Activated naive CD8-positive, alpha-beta T cell treated with anti-CD3 and anti-CD28 coated beads, Interleukin-2, amount 50 U/mL, for 24 hours (primary cell): ENCODE measurements around the gene SH3RF3.

Experiments
- ATAC-seq: fragments of 150-1000 bp; cut with Tn5 transposase; one replicate; pipeline ENCODE4 v1.10.0; 2021
- DNase-seq: peaks from one replicate; pipeline ENCODE4 v3.0.0; 2021
- H3K27ac Mint-ChIP-seq: one replicate; pipeline ENCODE4 v1.8.0; 2021; ENCODE audit warnings: mild to moderate bottlenecking, mixed read lengths
- H3K27me3 Mint-ChIP-seq: one replicate; pipeline ENCODE4 v1.8.0; 2021; ENCODE audit warnings: mixed read lengths
- H3K36me3 Mint-ChIP-seq: one replicate; pipeline ENCODE4 v1.8.0; 2021; ENCODE audit warnings: low read depth, mixed read lengths
- H3K4me1 Mint-ChIP-seq: one replicate; pipeline ENCODE4 v1.8.0; 2021; ENCODE audit warnings: mixed read lengths
- H3K4me3 Mint-ChIP-seq: one replicate; pipeline ENCODE4 v1.8.0; 2021; ENCODE audit warnings: mild to moderate bottlenecking, moderate library complexity, mixed read lengths
- H3K9me3 Mint-ChIP-seq: one replicate; pipeline ENCODE4 v1.8.0; 2021; ENCODE audit warnings: mixed read lengths

Gene SH3RF3

GRCh38 chr2:109368798-109369197, 239.8 kb downstream of the SH3RF3 start:
- DNase-seq = no peak
- Mint-ChIP-seq H3K27me3 (no peaks in the 10 kb centered on the region), H3K36me3 (peaks cover 3% of the 10 kb centered on the region), H3K9me3 (no peaks in the 10 kb centered on the region), H3K4me1 (no peaks in the 10 kb centered on the region), H3K27ac (no peak overlapping the region), H3K4me3 (no peak overlapping the region)
- ATAC-seq = no peak

- no peak overlapping the region for H3K4me3 Mint-ChIP-seq
- ATAC-seq = no peak
- H3K27me3 Mint-ChIP-seq = no peaks in the 10 kb centered on the region
- H3K9me3 Mint-ChIP-seq = no peaks in the 10 kb centered on the region
- no peak for DNase-seq
- no peak overlapping the region for H3K27ac Mint-ChIP-seq
- H3K4me1 Mint-ChIP-seq = no peaks in the 10 kb centered on the region
- H3K36me3 Mint-ChIP-seq = peaks cover 3% of the 10 kb centered on the region
Measured at GRCh38 chr2:109369671-109370191, 240.7 kb downstream of the SH3RF3 start.

GRCh38 chr2:109370399-109371035, 241.5 kb downstream of the SH3RF3 start:
- Mint-ChIP-seq H3K4me1 (no peaks in the 10 kb centered on the region), H3K9me3 (no peaks in the 10 kb centered on the region), H3K27me3 (no peaks in the 10 kb centered on the region), H3K36me3 (peaks cover 3% of the 10 kb centered on the region), H3K27ac (no peak overlapping the region), H3K4me3 (no peak overlapping the region)
- ATAC-seq = no peak
- no peak for DNase-seq

- DNase-seq (no peak), ATAC-seq (no peak)
- H3K27ac Mint-ChIP-seq = no peak overlapping the region
- H3K4me1 Mint-ChIP-seq = no peaks in the 10 kb centered on the region
- no peaks in the 10 kb centered on the region for H3K9me3 Mint-ChIP-seq
- H3K36me3 Mint-ChIP-seq = peaks cover 3% of the 10 kb centered on the region
- H3K27me3 Mint-ChIP-seq = no peaks in the 10 kb centered on the region
- H3K4me3 Mint-ChIP-seq = no peak overlapping the region
Measured at GRCh38 chr2:109371481-109372170, 242.6 kb downstream of the SH3RF3 start.

GRCh38 chr2:109372171-109372568, 243.2 kb downstream of the SH3RF3 start:
- no peaks in the 10 kb centered on the region for H3K27me3 Mint-ChIP-seq
- H3K27ac Mint-ChIP-seq = no peak overlapping the region
- no peaks in the 10 kb centered on the region for H3K4me1 Mint-ChIP-seq

GRCh38 chr2:109372614-109373013, 243.6 kb downstream of the SH3RF3 start:
- no peak overlapping the region for H3K4me3 Mint-ChIP-seq
- H3K27me3 Mint-ChIP-seq = no peaks in the 10 kb centered on the region
- ATAC-seq (no peak), DNase-seq (no peak)
- H3K36me3 Mint-ChIP-seq = peaks cover 3% of the 10 kb centered on the region
- no peaks in the 10 kb centered on the region for H3K4me1 Mint-ChIP-seq
- H3K9me3 Mint-ChIP-seq = no peaks in the 10 kb centered on the region
- H3K27ac Mint-ChIP-seq = no peak overlapping the region

More at GRCh38 chr2:109372171-109372568, 243.2 kb downstream of the SH3RF3 start:
- Mint-ChIP-seq H3K4me3 (no peak overlapping the region), H3K9me3 (no peaks in the 10 kb centered on the region), H3K36me3 (peaks cover 3% of the 10 kb centered on the region)
- no peak for DNase-seq
- ATAC-seq = no peak

- H3K9me3 Mint-ChIP-seq = no peaks in the 10 kb centered on the region
- no peaks in the 10 kb centered on the region for H3K4me1 Mint-ChIP-seq
- no peak overlapping the region for H3K27ac Mint-ChIP-seq
- no peak for ATAC-seq
- DNase-seq = no peak
- H3K4me3 Mint-ChIP-seq = no peak overlapping the region
- H3K36me3 Mint-ChIP-seq = peaks cover 3% of the 10 kb centered on the region
- no peaks in the 10 kb centered on the region for H3K27me3 Mint-ChIP-seq
Measured at GRCh38 chr2:109373791-109374547, 245.0 kb downstream of the SH3RF3 start.

GRCh38 chr2:109374548-109375130, 245.6 kb downstream of the SH3RF3 start:
- H3K9me3 Mint-ChIP-seq = no peaks in the 10 kb centered on the region
- H3K36me3 Mint-ChIP-seq = peaks cover 3% of the 10 kb centered on the region
- DNase-seq (no peak), ATAC-seq (peak; percentile 7)
- no peak overlapping the region for H3K27ac Mint-ChIP-seq
- no peak overlapping the region for H3K4me3 Mint-ChIP-seq
- H3K4me1 Mint-ChIP-seq = no peaks in the 10 kb centered on the region
- H3K27me3 Mint-ChIP-seq = no peaks in the 10 kb centered on the region

GRCh38 chr2:109375131-109375561, 246.1 kb downstream of the SH3RF3 start:
- Mint-ChIP-seq H3K4me3 (no peak overlapping the region), H3K27me3 (no peaks in the 10 kb centered on the region), H3K27ac (no peak overlapping the region), H3K36me3 (peaks cover 3% of the 10 kb centered on the region), H3K4me1 (no peaks in the 10 kb centered on the region), H3K9me3 (no peaks in the 10 kb centered on the region)
- no peak for DNase-seq
- no peak for ATAC-seq

GRCh38 chr2:109375656-109376055, 246.7 kb downstream of the SH3RF3 start:
- Mint-ChIP-seq H3K27ac (no peak overlapping the region), H3K36me3 (peaks cover 3% of the 10 kb centered on the region), H3K9me3 (no peaks in the 10 kb centered on the region), H3K4me3 (no peak overlapping the region), H3K4me1 (no peaks in the 10 kb centered on the region), H3K27me3 (no peaks in the 10 kb centered on the region)
- DNase-seq (no peak), ATAC-seq (no peak)

GRCh38 chr2:109376115-109376514, 247.1 kb downstream of the SH3RF3 start:
- Mint-ChIP-seq H3K4me3 (no peak overlapping the region), H3K9me3 (no peaks in the 10 kb centered on the region), H3K4me1 (no peaks in the 10 kb centered on the region), H3K36me3 (peaks cover 3% of the 10 kb centered on the region), H3K27ac (no peak overlapping the region), H3K27me3 (no peaks in the 10 kb centered on the region)
- no peak for ATAC-seq
- DNase-seq = no peak

GRCh38 chr2:109376796-109377495, 247.9 kb downstream of the SH3RF3 start:
- DNase-seq (no peak), ATAC-seq (no peak)
- Mint-ChIP-seq H3K9me3 (no peaks in the 10 kb centered on the region), H3K4me1 (no peaks in the 10 kb centered on the region), H3K4me3 (no peak overlapping the region), H3K27ac (no peak overlapping the region), H3K36me3 (peaks cover 3% of the 10 kb centered on the region), H3K27me3 (no peaks in the 10 kb centered on the region)

- Mint-ChIP-seq H3K36me3 (peaks cover under 1% of the 10 kb centered on the region), H3K9me3 (no peaks in the 10 kb centered on the region)
- no peak for DNase-seq
Measured at GRCh38 chr2:109377976-109378375, 249.0 kb downstream of the SH3RF3 start.

GRCh38 chr2:109378682-109379081, 249.7 kb downstream of the SH3RF3 start:
- no peaks in the 10 kb centered on the region for H3K9me3 Mint-ChIP-seq
- no peak overlapping the region for H3K4me3 Mint-ChIP-seq
- H3K27ac Mint-ChIP-seq = no peak overlapping the region
- DNase-seq (no peak), ATAC-seq (no peak)
- H3K36me3 Mint-ChIP-seq = no peaks in the 10 kb centered on the region
- H3K4me1 Mint-ChIP-seq = no peaks in the 10 kb centered on the region
- no peaks in the 10 kb centered on the region for H3K27me3 Mint-ChIP-seq

More at GRCh38 chr2:109377976-109378375, 249.0 kb downstream of the SH3RF3 start:
- no peak for ATAC-seq
- Mint-ChIP-seq H3K27ac (no peak overlapping the region), H3K27me3 (no peaks in the 10 kb centered on the region), H3K4me1 (no peaks in the 10 kb centered on the region), H3K4me3 (no peak overlapping the region)
